ENCODE results near the gene GJB2. TPM values are rescaled to one million over a fixed set of nuclear protein-coding genes. Genes with fewer than 3 reads are reported as not detected.

The GJB2 gene
- total and polyA plus RNA-seq, 2 donors = 9.3 to 38.1 TPM

GRCh38 chr13:20142023-20142926, 50.5 kb downstream of the GJB2 start:
- Histone ChIP-seq H3K36me3 (ENCODE audit: control insufficient read depth in 2 of 2, insufficient read depth in 2 of 2, low read length in 1 of 2) (no peaks in the 10 kb centered on the region), H3K9me3 (ENCODE audit: control insufficient read depth in 2 of 2, insufficient read depth in 1 of 2, low read length in 1 of 2) (no peaks in the 10 kb centered on the region), H3K27me3 (ENCODE audit: control insufficient read depth in 2 of 2, insufficient read depth in 1 of 2, low read length in 1 of 2) (peaks cover 41 to 79% of the 10 kb centered on the region in 2 donors), H3K27ac (ENCODE audit: low read depth in 1 of 2, low read length in 1 of 2) (no peak overlapping the region), H3K4me3 (ENCODE audit: low read length in 2 of 2) (no peak overlapping the region), H3K4me1 (ENCODE audit: control insufficient read depth in 2 of 2, insufficient read depth in 2 of 2, low read length in 2 of 2) (no peaks in the 10 kb centered on the region)
- no peak for DNase-seq (ENCODE audit: low read depth in 6 of 9, low spot score in 9 of 9)
- 33% methylated on average over 84 of the region's 84 CpGs for WGBS

GRCh38 chr13:20141238-20142022, 51.3 kb downstream of the GJB2 start:
- no peak for DNase-seq (ENCODE audit: low read depth in 6 of 9, low spot score in 9 of 9)
- no peaks in the 10 kb centered on the region for H3K36me3 ChIP-seq (ENCODE audit: control insufficient read depth in 2 of 2, insufficient read depth in 2 of 2, low read length in 1 of 2)
- H3K27me3 ChIP-seq (ENCODE audit: control insufficient read depth in 2 of 2, insufficient read depth in 1 of 2, low read length in 1 of 2) = peaks cover 44 to 82% of the 10 kb centered on the region in 2 donors
- no peak overlapping the region for H3K27ac ChIP-seq (ENCODE audit: low read depth in 1 of 2, low read length in 1 of 2)
- no peaks in the 10 kb centered on the region for H3K9me3 ChIP-seq (ENCODE audit: control insufficient read depth in 2 of 2, insufficient read depth in 1 of 2, low read length in 1 of 2)
- H3K4me3 ChIP-seq (ENCODE audit: low read length in 2 of 2) = no peak overlapping the region
- H3K4me1 ChIP-seq (ENCODE audit: control insufficient read depth in 2 of 2, insufficient read depth in 2 of 2, low read length in 2 of 2) = peaks cover 0 to 7% of the 10 kb centered on the region in 2 donors
- WGBS = 77% methylated on average over 14 of the region's 14 CpGs

DNA sequence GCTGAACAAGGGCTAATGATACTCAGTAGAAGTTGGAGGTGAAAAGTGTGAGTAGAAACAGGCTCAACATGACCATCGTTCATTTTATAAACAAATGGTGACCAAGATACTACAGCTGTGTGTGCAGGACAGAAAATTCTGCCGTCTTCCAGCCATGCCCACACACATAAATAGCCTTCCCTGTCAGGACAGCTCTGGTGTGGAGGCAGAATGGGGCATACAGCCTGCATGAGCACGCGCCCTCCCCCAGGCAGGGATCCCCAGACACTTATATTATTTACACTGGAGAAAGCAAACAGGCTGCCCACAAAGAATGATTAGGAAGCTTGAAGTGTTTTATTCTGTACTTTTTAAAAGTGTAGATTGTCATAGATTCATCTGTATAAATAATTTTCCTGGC, 52.3 kb downstream of the GJB2 start:
- peaks cover 0 to 7% of the 10 kb centered on the region in 2 donors for H3K4me1 ChIP-seq (ENCODE audit: control insufficient read depth in 2 of 2, insufficient read depth in 2 of 2, low read length in 2 of 2)
- no peak for DNase-seq (ENCODE audit: low read depth in 6 of 9, low spot score in 9 of 9)
- no peaks in the 10 kb centered on the region for H3K36me3 ChIP-seq (ENCODE audit: control insufficient read depth in 2 of 2, insufficient read depth in 2 of 2, low read length in 1 of 2)
- H3K9me3 ChIP-seq (ENCODE audit: control insufficient read depth in 2 of 2, insufficient read depth in 1 of 2, low read length in 1 of 2) = no peaks in the 10 kb centered on the region
- H3K27me3 ChIP-seq (ENCODE audit: control insufficient read depth in 2 of 2, insufficient read depth in 1 of 2, low read length in 1 of 2) = peaks cover 42 to 74% of the 10 kb centered on the region in 2 donors
- 94% methylated on average over 4 of the region's 4 CpGs for WGBS
- no peak overlapping the region for H3K27ac ChIP-seq (ENCODE audit: low read depth in 1 of 2, low read length in 1 of 2)
- H3K4me3 ChIP-seq (ENCODE audit: low read length in 2 of 2) = no peak overlapping the region

- Histone ChIP-seq H3K27me3 (ENCODE audit: control insufficient read depth in 2 of 2, insufficient read depth in 1 of 2, low read length in 1 of 2) (peaks cover 36 to 64% of the 10 kb centered on the region in 2 donors), H3K9me3 (ENCODE audit: control insufficient read depth in 2 of 2, insufficient read depth in 1 of 2, low read length in 1 of 2) (no peaks in the 10 kb centered on the region), H3K4me1 (ENCODE audit: control insufficient read depth in 2 of 2, insufficient read depth in 2 of 2, low read length in 2 of 2) (peaks cover 0 to 7% of the 10 kb centered on the region in 2 donors), H3K4me3 (ENCODE audit: low read length in 2 of 2) (no peak overlapping the region), H3K27ac (ENCODE audit: low read depth in 1 of 2, low read length in 1 of 2) (no peak overlapping the region), H3K36me3 (ENCODE audit: control insufficient read depth in 2 of 2, insufficient read depth in 2 of 2, low read length in 1 of 2) (no peaks in the 10 kb centered on the region)
- DNase-seq (ENCODE audit: low read depth in 6 of 9, low spot score in 9 of 9) = no peak
- 78% methylated on average over 2 of the region's 2 CpGs for WGBS
These were observed 54.9 kb downstream of the GJB2 start for GRCh38 chr13:20137875-20138274.

Other genes starting within 250 kb of the GJB2 start
- gene ZMYM2, start 234.2 kb downstream of the GJB2 start, total RNA-seq = 91.6 TPM
- gene ZMYM2, start 234.2 kb downstream of the GJB2 start, polyA plus RNA-seq = 63.9 TPM
- under 0.01 TPM for gene GJA3, start 31.9 kb downstream of the GJB2 start, total RNA-seq
- gene GJA3, start 31.9 kb downstream of the GJB2 start, polyA plus RNA-seq = 0.14 TPM
- gene GJB6, start 39.4 kb upstream of the GJB2 start, total RNA-seq = 24.1 TPM
- 22.9 TPM for gene GJB6, start 39.4 kb upstream of the GJB2 start, polyA plus RNA-seq

All from thymus (tissue), 11 donors.